GM06990 (cell line): ENCODE results near the gene PSPH.
"Not testable (repeated sequence)": the region's sequence is repeated elsewhere in the genome, so short reads cannot be mapped to it uniquely, and the experiment has no call there.

Experiments used
- DNase-seq: peaks from one replicate; pipeline ENCODE4 v3.0.0-alpha.2; 2011; ENCODE audit not compliant: insufficient read length; ENCODE audit errors: extremely low read depth
- H3K27me3 ChIP-seq: replicated peaks from 2 replicates; pipeline ENCODE4 v1.6.0; 2011; ENCODE audit warnings: low read length; ENCODE audit not compliant: control insufficient read depth, insufficient read depth
- H3K36me3 ChIP-seq: 2 replicates; pipeline ENCODE4 v1.5.1; 2011; ENCODE audit warnings: low read length; ENCODE audit not compliant: control insufficient read depth, insufficient read depth
- H3K4me3 ChIP-seq: replicated peaks from 2 replicates; pipeline ENCODE4 v1.5.1; 2011; ENCODE audit warnings: low read depth, mild to moderate bottlenecking, control low read depth, low read length
- TF ChIP-seq, protein P1 (sequence below): IDR thresholded peaks from 2 replicates; pipeline ENCODE4 v1.5.1; 2011; ENCODE audit warnings: low read length, control low read depth, mild to moderate bottlenecking, inconsistent platforms; ENCODE audit not compliant: insufficient read depth, poor library complexity, severe bottlenecking

Gene PSPH

DNA sequence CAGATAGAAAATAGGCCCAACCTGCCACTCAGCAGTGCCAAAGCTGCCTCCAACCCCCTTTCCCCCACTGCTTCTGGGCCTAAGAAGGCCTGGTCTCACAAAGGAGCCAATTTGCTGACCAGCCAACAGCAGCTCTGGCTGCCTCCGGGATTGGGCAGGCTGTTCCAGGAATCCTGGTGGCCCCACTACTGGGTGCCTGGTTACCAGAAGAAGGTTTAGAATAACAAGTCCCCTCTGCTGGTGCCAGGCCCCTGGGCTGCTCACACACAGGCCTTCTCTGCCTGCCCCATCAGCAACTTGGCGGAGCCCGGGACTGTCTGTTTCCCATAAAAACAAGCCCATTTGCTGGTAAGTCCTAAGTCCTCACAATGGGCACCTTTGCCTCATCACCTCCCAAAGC lies 40.3 kb upstream of the PSPH start:
- H3K4me3 ChIP-seq: no peak overlapping the region
- TF ChIP-seq, protein P1, sequence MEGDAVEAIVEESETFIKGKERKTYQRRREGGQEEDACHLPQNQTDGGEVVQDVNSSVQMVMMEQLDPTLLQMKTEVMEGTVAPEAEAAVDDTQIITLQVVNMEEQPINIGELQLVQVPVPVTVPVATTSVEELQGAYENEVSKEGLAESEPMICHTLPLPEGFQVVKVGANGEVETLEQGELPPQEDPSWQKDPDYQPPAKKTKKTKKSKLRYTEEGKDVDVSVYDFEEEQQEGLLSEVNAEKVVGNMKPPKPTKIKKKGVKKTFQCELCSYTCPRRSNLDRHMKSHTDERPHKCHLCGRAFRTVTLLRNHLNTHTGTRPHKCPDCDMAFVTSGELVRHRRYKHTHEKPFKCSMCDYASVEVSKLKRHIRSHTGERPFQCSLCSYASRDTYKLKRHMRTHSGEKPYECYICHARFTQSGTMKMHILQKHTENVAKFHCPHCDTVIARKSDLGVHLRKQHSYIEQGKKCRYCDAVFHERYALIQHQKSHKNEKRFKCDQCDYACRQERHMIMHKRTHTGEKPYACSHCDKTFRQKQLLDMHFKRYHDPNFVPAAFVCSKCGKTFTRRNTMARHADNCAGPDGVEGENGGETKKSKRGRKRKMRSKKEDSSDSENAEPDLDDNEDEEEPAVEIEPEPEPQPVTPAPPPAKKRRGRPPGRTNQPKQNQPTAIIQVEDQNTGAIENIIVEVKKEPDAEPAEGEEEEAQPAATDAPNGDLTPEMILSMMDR: no peak
- H3K36me3 ChIP-seq: peaks cover 3% of the 10 kb centered on the region
- no peak for DNase-seq
- no peaks in the 10 kb centered on the region for H3K27me3 ChIP-seq

DNA sequence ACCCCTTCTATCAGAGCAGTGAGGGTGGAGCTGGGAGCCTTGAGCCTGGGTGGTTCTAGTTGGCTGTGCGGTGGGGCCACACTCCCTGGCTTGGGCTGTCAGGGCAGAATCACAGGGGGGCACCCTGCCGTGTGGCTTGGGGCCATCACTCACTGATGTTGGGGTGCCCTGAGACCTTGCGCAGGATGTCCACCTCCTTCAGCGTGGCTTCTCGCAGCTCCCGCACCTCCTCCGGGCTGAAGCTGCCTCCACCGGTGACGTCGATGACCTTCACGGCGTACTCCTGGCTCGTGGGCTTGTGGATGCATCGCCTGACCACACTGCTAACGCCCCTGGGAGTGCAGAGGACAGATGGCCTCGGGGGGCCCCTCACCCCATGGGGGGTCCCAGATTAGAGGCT lies 36.2 kb upstream of the PSPH start:
- TF ChIP-seq, protein P1: no peak
- Histone ChIP-seq H3K4me3 (no peak overlapping the region), H3K27me3 (no peaks in the 10 kb centered on the region), H3K36me3 (peaks cover 4% of the 10 kb centered on the region)
- DNase-seq: no peak

DNA sequence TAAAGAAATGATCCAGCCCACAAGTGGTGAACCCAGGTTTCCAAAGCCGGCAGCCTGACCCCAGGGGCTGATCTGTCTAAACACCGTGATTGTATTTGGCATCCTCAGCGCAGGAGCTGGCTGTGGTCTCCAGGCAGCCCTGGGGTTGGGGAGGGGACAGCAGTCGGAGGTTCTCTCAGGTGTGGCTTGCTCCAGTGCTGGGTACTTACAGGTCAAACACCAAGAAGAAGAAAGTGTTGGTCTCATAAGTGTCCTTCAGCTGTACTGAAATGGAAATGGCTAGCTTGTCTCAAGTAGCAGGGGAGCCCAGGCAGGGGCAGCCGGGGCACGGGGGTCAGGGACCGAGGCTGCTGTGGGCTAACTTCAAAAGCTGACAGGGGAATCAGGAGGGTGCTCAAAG lies 35.5 kb upstream of the PSPH start:
- H3K27me3 ChIP-seq: no peaks in the 10 kb centered on the region
- no peak overlapping the region for H3K4me3 ChIP-seq
- H3K36me3 ChIP-seq: peaks cover 4% of the 10 kb centered on the region
- TF ChIP-seq, protein P1: no peak
- DNase-seq: no peak

DNA sequence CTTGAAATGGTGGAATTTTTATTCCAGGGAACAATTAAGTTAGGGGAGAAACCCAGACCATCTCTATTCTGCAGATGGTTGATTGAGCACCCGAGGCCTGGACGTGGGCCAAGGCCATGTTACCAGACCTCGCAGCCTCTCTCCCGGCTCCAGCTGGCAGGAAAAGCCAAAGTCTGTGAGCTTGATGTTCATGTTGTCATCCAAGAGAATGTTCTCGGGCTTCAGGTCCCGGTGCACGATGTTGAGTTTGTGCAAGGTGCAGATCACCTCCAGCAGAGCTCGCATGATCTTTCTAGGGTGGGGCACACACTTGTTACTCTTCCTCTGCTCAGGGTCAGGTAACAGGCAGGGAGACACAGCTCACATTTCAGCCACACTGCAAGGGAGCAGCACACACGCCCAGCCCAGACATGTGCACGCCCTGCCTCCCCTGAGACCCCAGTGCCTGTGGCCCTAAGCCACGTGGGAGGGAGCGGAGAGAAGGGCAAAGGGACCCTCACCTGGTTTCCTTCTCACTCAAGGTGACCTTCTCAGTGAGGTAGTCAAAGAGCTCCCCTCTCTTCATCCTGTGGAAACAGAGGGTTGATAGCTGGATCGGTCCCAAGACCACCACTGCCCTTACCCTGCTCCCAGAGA lies 32.0 kb upstream of the PSPH start:
- TF ChIP-seq, protein P1: no peak
- H3K27me3 ChIP-seq: no peaks in the 10 kb centered on the region
- no peak overlapping the region for H3K4me3 ChIP-seq
- peaks cover 14% of the 10 kb centered on the region for H3K36me3 ChIP-seq
- no peak for DNase-seq

DNA sequence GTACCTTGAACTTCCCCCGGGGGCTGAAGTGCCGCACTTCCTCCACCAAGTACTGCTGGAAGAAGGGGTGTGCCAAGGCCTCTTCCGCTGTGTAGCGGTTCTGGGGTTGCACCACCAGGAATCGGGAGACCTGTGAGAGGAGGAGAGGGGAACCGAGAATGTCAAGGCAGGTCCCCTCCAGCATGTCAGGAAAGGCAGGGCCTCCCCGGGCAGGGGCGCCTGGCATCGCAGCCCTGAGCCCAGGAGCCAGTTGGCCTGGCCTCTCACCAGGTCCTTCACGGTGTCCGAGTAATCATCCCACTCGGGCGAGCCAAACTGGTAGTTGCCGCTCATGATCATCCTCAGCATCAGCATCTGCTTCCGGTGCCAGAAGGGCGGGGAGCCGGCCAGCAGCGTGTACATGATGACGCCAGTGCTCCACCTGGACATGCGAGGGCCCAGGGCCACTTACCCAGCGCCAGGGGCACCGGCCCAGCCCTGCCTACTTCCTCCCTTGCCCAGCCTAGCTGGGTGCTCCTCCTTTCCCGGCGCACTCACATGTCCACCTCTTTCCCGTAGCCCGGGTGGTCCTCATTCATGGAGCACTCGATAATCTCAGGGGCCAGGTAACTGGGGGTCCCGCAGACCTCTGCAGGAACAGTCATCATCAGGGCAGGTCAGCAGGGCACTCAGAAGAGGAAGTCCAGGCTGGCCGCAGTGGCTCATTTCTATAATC lies 30.5 kb upstream of the PSPH start:
- DNase-seq: no peak
- Histone ChIP-seq H3K36me3 (peaks cover 18% of the 10 kb centered on the region), H3K27me3 (no peaks in the 10 kb centered on the region), H3K4me3 (no peak overlapping the region)
- TF ChIP-seq, protein P1: no peak

DNA sequence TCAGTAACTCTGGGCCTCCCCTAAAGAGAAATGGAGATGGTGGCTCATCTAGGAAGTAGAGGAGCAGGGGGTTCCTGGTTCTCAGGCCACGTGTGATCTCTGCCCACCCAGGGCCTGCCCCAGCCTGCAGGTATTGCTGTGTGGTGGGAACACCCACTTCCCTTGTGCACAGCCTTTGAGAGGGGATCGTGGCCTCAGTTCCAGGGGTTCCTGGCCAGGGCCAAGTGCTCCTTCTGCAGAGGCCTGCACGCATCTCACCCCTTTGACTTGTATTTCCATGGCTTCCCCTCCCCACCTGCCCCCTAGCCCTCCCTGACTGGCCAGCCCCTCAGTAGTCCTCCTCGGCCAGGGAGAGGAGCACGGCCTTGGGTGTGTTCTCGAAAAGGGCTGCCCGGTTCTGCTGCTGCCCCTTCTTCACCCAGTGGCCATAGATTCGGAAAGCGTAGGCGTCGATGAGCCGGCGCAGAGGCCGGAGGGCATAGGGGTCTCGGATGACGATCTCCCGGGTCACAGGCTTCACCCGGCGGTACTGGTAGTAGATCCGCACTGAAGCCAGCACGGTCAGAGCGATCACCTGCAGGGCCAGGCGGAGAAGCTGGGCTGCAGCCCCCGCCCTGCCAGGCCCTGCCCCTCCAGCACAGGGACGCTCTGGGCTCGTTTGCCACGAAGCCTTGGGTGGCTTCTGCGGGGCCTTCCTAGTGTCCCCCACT lies 29.6 kb upstream of the PSPH start:
- H3K4me3 ChIP-seq, DNase-seq: not testable (repeated sequence)
- H3K36me3 ChIP-seq: peaks cover 21% of the 10 kb centered on the region

More for the DNA sequence above, 29.6 kb upstream of the PSPH start:
- H3K27me3 ChIP-seq: not testable (repeated sequence)
